KOPT-K1 (cell line): Measurements from ENCODE around the gene PLEKHA7.
"Not testable (repeated sequence)": the region's sequence is repeated elsewhere in the genome, so short reads cannot be mapped to it uniquely, and the experiment has no call there.

Source experiments
- H3K27ac ChIP-seq: fragments of 200-600 bp; sonication (generic); 2 replicates; pipeline ENCODE4 v1.5.1; 2016; ENCODE audit warnings: antibody characterized with exemption, mild to moderate bottlenecking, low read depth, low read length; ENCODE audit not compliant: poor library complexity, severe bottlenecking
- H3K36me3 ChIP-seq: fragments of 200-600 bp; sonication (generic); 2 replicates; pipeline ENCODE4 v1.5.1; 2017; ENCODE audit warnings: antibody characterized with exemption, mild to moderate bottlenecking, low read length, moderate library complexity; ENCODE audit not compliant: insufficient read depth
- H3K9me3 ChIP-seq: fragments of 200-600 bp; sonication (generic); 2 replicates; pipeline ENCODE4 v1.5.1; 2017; ENCODE audit warnings: antibody characterized with exemption, low read length, mild to moderate bottlenecking; ENCODE audit not compliant: insufficient read depth, poor library complexity, severe bottlenecking

The PLEKHA7 gene

DNA sequence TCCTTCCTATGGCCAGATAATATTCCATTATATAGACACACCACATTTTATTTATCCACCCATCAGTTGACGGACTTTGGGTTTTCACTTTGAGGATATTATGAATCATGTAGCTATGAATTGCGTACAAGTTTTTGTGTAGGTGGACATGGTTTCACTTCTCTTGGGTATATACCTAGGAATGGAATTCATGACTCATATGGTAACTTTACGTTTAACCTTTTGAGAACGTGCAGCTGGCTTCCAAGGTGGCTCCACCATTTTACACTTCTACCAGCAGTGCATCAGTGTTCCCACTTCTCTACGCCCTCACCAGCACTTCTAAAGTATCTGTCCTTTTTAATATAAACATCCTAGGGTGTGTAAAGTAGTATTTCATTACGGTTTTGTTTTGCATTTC, 112.0 kb downstream of the PLEKHA7 start:
- Histone ChIP-seq H3K36me3 (no peaks in the 10 kb centered on the region), H3K27ac (no peak overlapping the region)

DNA sequence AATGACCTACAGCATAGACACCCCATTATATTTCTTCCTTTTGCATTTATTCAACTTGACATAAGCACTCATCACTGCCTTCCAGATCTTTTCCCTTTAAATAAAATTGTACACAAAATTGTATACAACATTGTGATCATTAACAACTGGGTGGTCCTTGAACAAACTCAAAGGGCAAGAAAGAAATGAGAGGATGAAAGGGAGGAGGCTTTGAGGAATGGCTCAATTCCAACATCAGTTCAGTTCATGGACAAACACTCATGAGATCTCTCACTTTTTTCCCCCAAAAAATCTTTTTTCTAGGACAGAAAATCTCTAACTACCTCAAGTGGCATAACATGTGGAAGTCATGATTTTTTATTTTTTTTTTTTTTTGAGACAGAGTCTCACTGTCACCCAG, 113.7 kb downstream of the PLEKHA7 start:
- Histone ChIP-seq H3K27ac (no peak overlapping the region), H3K36me3 (no peaks in the 10 kb centered on the region), H3K9me3 (no peaks in the 10 kb centered on the region)

More for the DNA sequence above, 112.0 kb downstream of the PLEKHA7 start:
- no peaks in the 10 kb centered on the region for H3K9me3 ChIP-seq

DNA sequence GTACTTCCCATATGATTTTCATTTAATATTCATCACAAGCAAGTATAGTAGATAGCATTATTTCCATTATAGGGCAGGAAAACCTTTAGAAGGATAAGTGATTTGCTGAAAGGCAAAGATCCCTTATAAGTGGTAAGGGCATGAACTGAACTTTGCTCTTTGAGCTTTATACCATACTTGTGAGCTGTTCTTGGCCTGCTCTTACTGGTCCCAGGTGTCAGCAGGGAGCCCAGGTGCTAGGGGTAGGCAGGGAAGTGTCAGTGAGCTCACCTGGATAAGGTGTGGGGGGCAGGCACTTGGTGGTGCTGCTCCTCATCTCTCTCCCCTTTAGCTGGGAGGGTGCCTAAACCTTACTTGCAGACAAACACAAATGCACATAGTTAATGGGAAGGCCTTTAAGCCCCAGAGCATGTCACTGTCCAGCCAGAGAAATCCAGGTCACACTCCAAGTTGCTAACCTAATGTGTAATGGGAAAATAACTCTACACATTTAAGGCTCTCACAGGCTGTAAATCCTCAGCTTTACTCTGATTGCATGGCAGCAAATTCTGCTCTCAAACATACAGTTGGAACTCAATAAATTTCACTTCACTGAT, 114.4 kb downstream of the PLEKHA7 start:
- Histone ChIP-seq H3K27ac (no peak overlapping the region), H3K36me3 (no peaks in the 10 kb centered on the region), H3K9me3 (no peaks in the 10 kb centered on the region)

- Histone ChIP-seq H3K9me3 (no peaks in the 10 kb centered on the region), H3K36me3 (no peaks in the 10 kb centered on the region), H3K27ac (no peak overlapping the region)
Observed at GRCh38 chr11:16898274-16898985, 115.8 kb downstream of the PLEKHA7 start.

GRCh38 chr11:16897470-16898061, 116.6 kb downstream of the PLEKHA7 start:
- H3K27ac ChIP-seq = no peak overlapping the region
- H3K9me3 ChIP-seq = no peaks in the 10 kb centered on the region
- no peaks in the 10 kb centered on the region for H3K36me3 ChIP-seq

DNA sequence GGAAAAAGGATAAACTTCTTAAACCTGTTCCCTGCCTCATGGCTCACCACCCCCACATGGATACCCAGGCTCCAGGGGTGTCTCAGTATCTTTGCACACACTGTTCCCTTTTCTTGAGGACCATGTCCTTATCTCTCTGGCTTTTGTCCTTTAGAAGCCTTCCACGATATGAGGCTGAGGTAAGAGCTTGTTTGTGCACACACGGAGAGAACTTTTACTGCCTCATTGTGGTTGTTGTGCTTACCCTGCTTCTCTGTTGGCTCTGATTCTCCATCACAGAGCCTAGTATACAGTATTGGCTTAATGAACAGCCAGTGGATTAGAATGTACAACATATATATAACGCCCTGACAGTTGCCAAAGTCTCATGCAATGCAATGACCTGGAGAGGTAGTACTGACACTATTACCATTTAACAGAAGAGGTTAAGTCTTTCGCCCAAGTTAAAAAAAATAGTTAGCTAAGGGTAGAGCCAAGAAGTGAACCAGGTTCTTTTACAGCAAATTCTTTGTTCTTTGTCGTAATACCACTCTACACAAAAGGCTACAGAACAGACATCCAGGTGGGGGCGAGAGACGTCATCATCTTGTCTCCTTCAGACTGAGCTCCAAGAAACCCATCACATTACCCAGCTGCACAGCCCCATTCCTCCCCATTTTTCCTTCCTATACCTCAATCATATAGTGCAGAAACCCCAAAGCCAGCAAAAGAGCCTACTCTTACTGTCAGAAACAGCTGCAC, 117.3 kb downstream of the PLEKHA7 start:
- H3K27ac ChIP-seq = no peak overlapping the region
- no peaks in the 10 kb centered on the region for H3K36me3 ChIP-seq
- no peaks in the 10 kb centered on the region for H3K9me3 ChIP-seq

- H3K36me3 ChIP-seq = no peaks in the 10 kb centered on the region
- no peak overlapping the region for H3K27ac ChIP-seq
Observed at GRCh38 chr11:16895306-16895705, 118.9 kb downstream of the PLEKHA7 start.

DNA sequence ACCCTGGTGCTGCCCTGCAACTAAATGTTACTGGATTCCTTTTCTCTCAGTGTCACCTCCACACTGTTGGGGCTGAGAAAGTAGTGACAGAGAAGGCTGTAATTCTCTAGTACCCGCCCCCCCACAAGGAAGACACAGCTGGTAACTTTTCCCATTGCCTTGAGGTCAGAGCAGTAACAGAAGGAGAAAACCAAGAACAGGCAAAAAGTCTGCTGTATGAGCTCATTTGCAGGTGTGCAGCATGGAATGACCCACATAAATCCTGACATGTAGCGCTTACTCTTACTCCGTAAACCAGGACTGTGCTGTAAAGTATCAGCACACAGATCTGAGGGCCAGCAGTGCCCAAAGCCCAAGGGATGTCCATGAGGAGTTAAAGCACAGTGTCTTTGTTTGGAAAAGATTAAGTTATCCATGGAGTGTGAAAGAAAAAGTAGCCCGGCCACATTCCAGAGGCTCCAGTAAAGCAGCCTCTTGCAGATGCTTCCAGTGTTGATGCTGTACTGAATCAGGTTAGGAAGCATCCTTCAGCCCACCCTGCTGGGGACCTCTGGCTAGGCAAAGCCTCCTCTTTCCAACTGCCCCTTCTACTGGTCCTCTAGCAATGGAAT, 120.7 kb downstream of the PLEKHA7 start:
- Histone ChIP-seq H3K36me3 (no peaks in the 10 kb centered on the region), H3K9me3 (peaks cover 8% of the 10 kb centered on the region), H3K27ac (no peak overlapping the region)

More at GRCh38 chr11:16895306-16895705, 118.9 kb downstream of the PLEKHA7 start:
- no peaks in the 10 kb centered on the region for H3K9me3 ChIP-seq

- peaks cover 8% of the 10 kb centered on the region for H3K9me3 ChIP-seq
- no peak overlapping the region for H3K27ac ChIP-seq
- H3K36me3 ChIP-seq = no peaks in the 10 kb centered on the region
Observed at GRCh38 chr11:16891964-16892363, 122.2 kb downstream of the PLEKHA7 start.

- no peak overlapping the region for H3K27ac ChIP-seq
- H3K36me3 ChIP-seq = no peaks in the 10 kb centered on the region
- H3K9me3 ChIP-seq = peaks cover 8% of the 10 kb centered on the region
Observed at GRCh38 chr11:16891165-16891564, 123.0 kb downstream of the PLEKHA7 start.

DNA sequence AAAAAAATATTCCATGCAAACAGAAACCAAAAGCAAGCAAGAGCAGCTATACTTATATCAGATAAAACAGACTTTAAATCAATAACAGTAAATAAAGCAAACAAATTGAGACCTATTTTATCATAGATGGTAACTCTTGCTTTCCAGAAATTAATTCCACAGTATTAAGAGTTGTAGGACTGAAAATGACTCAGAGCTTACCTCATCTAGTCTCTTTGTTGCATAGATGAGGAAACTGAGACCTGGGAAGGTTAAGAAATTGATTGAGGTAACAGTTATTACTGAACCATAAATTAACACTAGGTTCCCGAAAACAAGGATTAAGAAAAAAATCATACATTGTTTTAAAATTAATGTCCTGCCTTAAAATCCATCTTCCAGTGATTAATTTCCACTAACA, 123.8 kb downstream of the PLEKHA7 start:
- no peaks in the 10 kb centered on the region for H3K36me3 ChIP-seq
- peaks cover 8% of the 10 kb centered on the region for H3K9me3 ChIP-seq
- no peak overlapping the region for H3K27ac ChIP-seq

DNA sequence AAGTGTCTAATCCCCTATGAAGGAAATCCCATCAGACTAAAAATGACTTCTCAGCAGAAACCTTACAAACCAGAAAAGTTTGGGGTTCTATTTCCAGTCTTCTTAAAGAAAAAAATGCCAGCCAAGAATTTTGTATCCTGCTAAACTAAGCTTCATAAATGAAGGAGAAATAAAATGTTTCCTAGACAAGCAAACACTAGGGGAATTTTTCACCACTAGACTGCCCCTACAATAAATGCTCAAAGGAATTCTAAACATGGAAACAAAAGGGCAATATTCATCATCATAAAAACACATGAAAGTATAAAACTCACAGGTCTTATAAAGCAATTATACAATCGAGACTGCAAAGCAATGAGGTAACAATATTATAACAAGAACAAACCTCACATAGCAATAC, 124.3 kb downstream of the PLEKHA7 start:
- Histone ChIP-seq H3K36me3 (no peaks in the 10 kb centered on the region), H3K27ac (no peak overlapping the region), H3K9me3 (peaks cover 8% of the 10 kb centered on the region)

DNA sequence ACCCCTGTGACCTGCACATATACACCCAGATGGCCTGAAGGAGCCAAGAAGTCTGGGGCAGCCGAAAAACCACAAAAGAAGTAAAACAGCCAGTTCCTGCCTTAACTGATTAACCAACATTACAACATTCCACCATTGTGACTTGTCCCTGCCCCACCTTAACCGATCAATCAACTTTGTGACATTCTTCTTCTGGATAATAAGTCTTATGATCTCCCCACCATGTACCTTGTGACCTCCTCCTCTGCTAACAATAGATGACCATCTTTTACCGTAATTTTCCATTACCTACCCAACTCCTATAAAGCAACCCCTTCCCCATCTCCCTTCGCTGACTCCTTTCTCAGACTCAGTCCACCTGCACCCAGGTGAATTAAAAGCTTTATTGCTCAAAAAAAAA, 125.2 kb downstream of the PLEKHA7 start:
- H3K36me3 ChIP-seq, H3K9me3 ChIP-seq, H3K27ac ChIP-seq: not testable (repeated sequence)

DNA sequence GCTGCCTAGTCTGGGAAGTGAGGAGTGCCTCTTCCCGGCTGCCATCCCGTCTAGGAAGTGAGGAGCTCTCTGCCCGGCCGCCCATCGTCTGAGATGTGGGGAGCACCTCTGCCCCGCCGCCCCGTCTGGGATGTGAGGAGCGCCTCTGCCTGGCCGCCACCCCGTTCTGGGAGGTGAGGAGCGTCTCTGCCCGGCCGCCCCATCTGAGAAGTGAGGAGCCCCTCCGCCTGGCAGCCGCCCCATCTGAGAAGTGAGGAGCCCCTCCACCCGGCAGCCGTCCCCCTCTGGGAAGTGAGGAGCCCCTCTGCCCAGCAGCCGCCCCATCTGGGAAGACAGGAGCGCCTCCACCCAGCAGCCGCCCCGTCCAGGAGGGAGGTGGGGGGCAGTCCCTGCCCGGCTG, 126.3 kb downstream of the PLEKHA7 start:
- H3K9me3 ChIP-seq, H3K27ac ChIP-seq, H3K36me3 ChIP-seq: not testable (repeated sequence)

- Histone ChIP-seq H3K27ac (no peak overlapping the region), H3K36me3 (no peaks in the 10 kb centered on the region), H3K9me3 (no peaks in the 10 kb centered on the region)
Observed at GRCh38 chr11:16883174-16883573, 131.0 kb downstream of the PLEKHA7 start.
